GM12875 (cell line): ENCODE measurements around the gene GPHN.
"Not testable (repeated sequence)": the region's sequence is repeated elsewhere in the genome, so short reads cannot be mapped to it uniquely, and the experiment has no call there.

ENCODE experiments used
- H3K4me3 ChIP-seq: one replicate; pipeline ENCODE4 v1.5.1; 2011; ENCODE audit warnings: low read depth, low read length, control low read depth
- TF ChIP-seq, protein P1 (sequence below): IDR thresholded peaks from 2 replicates; pipeline ENCODE4 v1.5.1; 2011; ENCODE audit warnings: low read depth, mild to moderate bottlenecking, control low read depth, inconsistent platforms, low read length, moderate library complexity, borderline replicate concordance; ENCODE audit not compliant: insufficient read depth

The GPHN gene

DNA sequence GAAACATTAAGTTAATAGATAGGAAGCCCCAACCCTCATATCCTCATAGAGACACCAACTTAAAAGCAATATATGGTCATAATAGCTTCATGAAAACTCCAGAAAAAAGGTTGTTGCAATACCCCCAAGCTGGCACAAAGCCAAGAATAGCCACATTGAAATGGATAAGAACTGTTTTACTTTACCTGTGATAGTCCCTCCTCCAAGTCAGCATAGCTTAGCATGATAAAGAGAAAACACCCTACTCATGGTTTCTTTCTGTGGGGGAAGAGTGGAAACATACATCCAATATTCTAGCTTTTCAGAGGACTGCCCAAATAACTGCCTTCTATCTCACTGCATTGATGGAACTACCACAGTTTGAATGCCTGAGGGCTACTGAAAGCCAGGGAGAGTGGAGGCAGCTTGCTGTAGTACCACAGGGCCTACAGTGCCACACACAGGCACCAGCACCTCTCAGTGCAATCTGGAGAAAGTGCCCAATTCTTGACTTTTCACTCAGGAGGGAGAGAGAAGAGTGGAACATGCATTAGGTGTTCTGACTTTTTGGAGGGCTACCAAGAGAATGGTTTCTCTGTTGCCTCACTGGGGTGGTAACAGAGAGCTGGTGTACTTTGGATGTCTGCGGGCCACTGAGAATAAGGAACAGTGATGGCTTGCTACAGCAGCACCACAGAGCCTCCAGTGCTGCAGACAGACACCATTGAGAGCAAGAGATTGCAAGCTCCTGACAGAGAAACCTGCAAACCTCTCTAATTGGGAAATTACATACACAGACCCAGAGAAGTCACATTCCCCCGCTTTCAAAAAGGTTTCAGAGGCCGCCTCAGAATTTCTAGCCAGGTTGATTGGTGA is 524.2 kb downstream of the GPHN start:
- TF ChIP-seq, protein P1, sequence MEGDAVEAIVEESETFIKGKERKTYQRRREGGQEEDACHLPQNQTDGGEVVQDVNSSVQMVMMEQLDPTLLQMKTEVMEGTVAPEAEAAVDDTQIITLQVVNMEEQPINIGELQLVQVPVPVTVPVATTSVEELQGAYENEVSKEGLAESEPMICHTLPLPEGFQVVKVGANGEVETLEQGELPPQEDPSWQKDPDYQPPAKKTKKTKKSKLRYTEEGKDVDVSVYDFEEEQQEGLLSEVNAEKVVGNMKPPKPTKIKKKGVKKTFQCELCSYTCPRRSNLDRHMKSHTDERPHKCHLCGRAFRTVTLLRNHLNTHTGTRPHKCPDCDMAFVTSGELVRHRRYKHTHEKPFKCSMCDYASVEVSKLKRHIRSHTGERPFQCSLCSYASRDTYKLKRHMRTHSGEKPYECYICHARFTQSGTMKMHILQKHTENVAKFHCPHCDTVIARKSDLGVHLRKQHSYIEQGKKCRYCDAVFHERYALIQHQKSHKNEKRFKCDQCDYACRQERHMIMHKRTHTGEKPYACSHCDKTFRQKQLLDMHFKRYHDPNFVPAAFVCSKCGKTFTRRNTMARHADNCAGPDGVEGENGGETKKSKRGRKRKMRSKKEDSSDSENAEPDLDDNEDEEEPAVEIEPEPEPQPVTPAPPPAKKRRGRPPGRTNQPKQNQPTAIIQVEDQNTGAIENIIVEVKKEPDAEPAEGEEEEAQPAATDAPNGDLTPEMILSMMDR, result no peak
- no peak overlapping the region for H3K4me3 ChIP-seq

DNA sequence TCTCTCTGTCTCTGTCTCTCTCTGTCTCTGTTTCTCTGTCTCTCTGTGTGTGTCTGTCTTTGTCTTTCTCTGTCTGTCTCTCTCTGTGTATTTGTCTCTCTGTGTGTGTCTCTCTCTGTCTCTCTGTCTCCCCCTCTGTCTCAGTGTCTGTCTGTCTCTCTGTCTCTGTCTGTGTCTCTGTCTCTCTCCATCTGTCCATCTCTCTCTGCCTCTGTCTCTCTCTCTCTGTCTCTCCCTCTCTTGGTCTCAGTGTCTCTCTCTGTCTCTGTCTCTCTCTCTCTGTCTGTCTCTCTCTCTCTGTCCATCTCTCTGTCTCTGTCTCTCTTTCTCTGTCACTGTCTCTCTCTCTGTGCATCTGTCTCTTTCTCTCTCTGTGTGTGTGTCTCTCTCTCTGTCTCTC is 537.5 kb downstream of the GPHN start:
- TF ChIP-seq, protein P1, result no peak

DNA sequence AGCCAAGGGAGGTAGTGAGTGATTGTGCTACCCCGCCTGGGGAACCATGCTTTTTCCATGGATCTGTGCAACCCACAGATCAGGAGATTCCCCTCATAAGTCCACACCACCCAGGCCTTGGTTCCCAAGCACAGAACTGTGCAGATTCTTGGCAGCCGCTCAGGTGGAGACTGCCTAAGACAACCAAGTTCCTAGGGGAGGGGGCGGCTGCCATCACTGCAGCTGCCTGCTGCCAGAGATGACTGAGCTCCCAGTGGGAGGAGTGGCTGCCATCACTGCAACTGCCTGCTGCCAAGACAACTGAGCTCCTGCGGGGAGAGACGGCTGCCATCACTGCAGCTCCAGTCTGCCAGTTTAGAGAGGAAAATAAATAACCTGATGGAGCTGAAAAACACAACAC is 542.9 kb downstream of the GPHN start:
- TF ChIP-seq, protein P1, result no peak
- no peak overlapping the region for H3K4me3 ChIP-seq

More for the DNA sequence above, 537.5 kb downstream of the GPHN start:
- no peak overlapping the region for H3K4me3 ChIP-seq

DNA sequence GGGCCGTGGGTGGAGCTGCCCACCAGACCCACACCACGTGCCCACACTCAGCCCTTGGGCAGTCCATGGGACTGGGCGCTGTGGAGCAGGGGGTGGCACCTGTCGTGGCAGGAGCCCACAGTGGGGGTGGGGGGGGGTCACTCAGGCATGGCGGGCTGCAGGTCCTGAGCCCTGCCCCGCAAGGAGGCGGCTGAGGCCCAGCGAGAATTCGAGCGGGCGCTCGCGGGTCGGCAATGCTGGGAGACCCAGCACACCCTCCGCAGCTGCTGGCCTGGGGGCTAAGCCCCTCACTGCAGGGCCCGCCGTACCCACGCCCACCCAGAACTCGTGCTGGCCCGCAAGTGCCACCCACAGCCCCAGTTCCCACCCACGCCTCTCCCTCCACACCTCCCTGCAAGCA is 548.7 kb downstream of the GPHN start:
- TF ChIP-seq, protein P1, result no peak
- no peak overlapping the region for H3K4me3 ChIP-seq

DNA sequence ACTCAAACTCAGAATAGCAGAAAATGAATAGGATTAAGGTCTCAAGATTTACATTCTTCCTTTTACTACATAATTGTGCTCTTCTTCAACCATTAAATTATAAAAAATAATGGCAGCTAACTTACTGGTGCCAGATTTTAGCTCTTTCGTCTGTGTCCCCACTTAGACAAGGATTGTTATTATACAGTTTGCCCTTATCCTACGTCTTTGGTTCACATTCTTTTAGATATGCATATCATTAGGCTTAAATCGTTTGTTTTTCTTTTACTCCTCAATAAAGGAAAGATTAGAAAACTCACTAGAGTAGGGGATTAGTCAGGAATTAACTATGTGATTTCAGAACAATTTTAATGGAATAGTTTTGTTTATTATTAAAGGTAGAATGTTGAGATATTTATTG is 551.6 kb downstream of the GPHN start:
- no peak overlapping the region for H3K4me3 ChIP-seq
- TF ChIP-seq, protein P1, result no peak

DNA sequence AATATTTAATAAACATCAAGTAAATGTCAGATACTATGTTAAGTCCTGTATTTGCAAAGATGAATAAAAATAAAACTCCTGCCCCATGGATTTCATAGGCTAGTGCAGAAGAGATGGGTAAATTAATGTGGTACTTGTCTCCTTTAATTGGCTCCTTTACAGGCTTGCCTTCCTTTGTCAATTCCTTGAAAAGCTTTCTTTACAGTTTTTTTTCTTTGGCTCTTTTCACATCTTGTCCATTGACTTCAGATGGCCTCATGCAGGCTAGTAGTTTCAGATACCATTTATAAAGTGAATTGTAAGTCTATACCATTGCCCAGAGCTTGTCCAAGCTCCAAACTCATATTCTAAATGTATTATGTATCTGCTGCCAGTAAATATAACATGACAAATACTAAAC is 552.6 kb downstream of the GPHN start:
- TF ChIP-seq, protein P1, result no peak

DNA sequence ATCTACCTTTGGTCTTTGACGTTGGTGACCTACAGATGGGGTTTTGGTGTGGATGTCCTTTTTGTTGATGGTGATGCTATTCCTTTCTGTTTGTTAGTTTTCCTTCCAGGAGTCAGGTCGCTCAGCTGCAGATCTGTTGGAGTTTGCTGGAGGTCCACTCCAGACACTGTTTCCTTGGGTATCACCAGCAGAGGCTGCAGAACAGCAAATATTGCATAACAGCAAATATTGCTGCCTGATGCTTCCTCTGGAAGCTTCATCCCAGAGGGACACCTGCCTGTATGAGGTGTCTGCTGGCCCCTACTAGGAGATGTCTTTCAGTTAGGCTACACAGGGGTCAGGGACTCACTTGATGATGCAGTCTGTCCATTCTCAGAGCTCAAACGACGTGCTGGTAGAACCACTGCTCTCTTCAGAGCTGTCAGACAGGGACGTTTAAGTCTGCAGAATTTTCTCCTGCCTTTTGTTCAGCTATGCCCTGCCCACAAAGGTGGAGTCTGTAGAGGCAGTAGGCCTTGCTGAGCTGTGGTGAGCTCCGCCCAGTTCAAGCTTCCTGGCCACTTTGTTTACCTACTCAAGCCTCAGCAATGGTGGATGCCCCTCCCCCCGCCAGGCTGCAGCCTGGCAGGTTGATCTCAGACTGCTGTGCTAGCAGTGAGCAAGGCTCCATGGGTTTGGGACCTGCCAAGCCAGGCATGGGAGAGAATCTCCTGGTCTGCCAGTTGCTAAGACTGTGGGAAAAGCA is 559.3 kb downstream of the GPHN start:
- H3K4me3 ChIP-seq, result not testable (repeated sequence)

More for the DNA sequence above, 552.6 kb downstream of the GPHN start:
- H3K4me3 ChIP-seq, result no peak overlapping the region
